HUES48 (cell line): ENCODE data around the gene MGST3.
"Not testable (repeated sequence)": the region's sequence is repeated elsewhere in the genome, so short reads cannot be mapped to it uniquely, and the experiment has no call there.

Experiments
- H3K27ac ChIP-seq: one replicate; pipeline ENCODE4 v1.7.0; 2013; ENCODE audit warnings: low read depth, low read length, inconsistent platforms
- H3K27me3 ChIP-seq: 2 replicates; pipeline ENCODE4 v1.6.1; 2013; ENCODE audit warnings: mild to moderate bottlenecking, low read length; ENCODE audit not compliant: control insufficient read depth, insufficient read depth
- H3K36me3 ChIP-seq: 2 replicates; pipeline ENCODE4 v1.6.1; 2013; ENCODE audit warnings: low read length; ENCODE audit not compliant: control insufficient read depth, insufficient read depth
- H3K4me1 ChIP-seq: 2 replicates; pipeline ENCODE4 v1.6.1; 2013; ENCODE audit warnings: mild to moderate bottlenecking, low read length; ENCODE audit not compliant: control insufficient read depth, insufficient read depth
- H3K4me3 ChIP-seq: 2 replicates; pipeline ENCODE4 v1.5.1; 2013; ENCODE audit warnings: mild to moderate bottlenecking, low read depth, low read length
- H3K9ac ChIP-seq: 2 replicates; pipeline ENCODE4 v1.6.1; 2013; ENCODE audit warnings: mild to moderate bottlenecking, low read depth, low read length, moderate library complexity
- H3K9me3 ChIP-seq: 2 replicates; pipeline ENCODE4 v1.6.1; 2013; ENCODE audit warnings: low read length; ENCODE audit not compliant: control insufficient read depth, insufficient read depth

Gene MGST3

DNA sequence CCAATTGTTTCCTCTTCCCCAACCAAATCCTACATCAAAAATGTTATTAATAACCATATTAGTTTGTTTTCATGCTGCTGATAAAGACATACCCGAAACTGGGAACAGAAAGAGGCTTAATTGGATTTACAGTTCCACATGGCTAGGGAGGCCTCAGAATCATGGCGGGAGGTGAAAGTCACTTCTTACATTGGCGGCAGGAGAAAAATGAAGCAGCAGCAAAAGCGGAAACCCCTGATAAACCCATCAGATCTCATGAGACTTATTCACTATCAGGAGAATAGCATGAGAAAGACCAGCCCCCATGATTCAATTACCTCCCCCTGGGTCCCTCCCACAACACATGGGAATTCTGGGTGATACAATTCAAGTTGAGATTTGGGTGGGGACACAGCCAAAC lies 49.7 kb downstream of the MGST3 start:
- H3K27me3 ChIP-seq, H3K27ac ChIP-seq, H3K4me1 ChIP-seq, H3K9me3 ChIP-seq, H3K4me3 ChIP-seq, H3K9ac ChIP-seq: not testable (repeated sequence)
- H3K36me3 ChIP-seq: peaks cover 65% of the 10 kb centered on the region

DNA sequence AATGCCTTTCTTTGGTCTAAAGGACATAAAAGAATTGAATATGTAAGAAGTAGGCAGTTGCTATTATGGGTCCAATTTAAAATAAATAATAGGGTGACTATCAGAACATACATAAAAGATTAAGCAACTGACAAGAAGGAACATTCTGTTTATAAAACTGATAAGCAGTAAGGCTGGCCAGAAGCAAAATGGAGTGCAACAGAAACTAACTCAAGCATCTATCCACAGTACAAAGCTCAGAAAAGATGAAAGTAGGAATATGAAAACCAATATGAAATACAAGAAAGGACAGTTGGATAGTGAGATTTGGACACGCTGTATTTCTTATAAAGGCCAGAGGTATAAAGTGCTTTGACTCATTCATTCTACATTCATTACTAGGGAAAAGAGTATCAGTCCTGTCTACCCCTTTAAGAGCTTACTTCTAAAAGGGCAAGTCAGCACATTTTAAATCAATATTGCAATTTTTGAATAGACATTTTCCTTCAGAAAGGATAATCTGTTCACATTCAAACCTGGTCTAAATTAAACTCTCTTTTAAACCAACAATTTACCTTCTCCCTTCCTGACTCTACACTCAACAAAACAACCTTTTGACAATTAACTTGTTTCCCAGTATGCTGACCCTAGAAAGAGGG lies 52.9 kb downstream of the MGST3 start:
- no peaks in the 10 kb centered on the region for H3K27me3 ChIP-seq
- no peaks in the 10 kb centered on the region for H3K4me1 ChIP-seq
- H3K27ac ChIP-seq: no peak overlapping the region
- no peak overlapping the region for H3K4me3 ChIP-seq
- no peak overlapping the region for H3K9ac ChIP-seq
- no peaks in the 10 kb centered on the region for H3K9me3 ChIP-seq
- peaks cover 42% of the 10 kb centered on the region for H3K36me3 ChIP-seq

DNA sequence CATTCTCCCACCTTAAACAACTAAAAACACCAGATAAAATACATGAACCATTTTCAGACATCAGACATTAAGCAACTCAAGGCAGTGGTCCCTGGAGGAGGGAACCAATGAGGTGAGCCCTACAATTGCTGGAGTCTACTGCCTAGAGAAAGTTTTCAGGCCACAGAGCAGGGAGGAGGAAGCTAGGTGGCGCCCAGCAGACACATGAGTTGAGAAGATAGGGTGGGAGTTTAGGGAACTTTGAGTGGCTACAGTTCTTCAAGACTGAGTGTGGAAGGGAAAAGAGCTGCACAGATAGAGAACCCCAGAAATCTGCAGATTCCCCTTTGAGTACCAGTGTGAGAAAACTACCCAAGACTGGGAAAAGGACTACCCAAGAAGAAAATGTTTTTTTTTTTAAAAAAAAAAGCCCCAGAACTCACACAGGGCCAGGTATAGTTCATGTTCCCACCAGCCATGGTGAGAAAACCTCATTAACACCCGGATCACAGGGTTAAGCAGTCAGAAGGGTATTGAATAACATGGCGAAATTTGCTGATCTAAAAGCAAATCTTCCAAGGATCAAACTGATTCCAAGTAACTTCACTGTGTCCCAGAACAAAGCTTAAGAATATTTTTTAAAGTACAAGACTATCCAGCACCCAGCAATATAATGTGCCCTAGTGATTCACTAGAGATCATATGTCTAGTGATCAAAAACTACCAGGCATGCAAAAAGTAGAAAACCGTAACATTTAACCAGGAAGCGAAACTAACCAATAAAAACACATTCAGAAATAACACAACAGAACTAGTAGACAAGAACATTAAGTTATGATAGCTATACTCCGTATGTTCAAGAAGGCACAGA lies 55.3 kb downstream of the MGST3 start:
- Histone ChIP-seq H3K27me3 (no peaks in the 10 kb centered on the region), H3K36me3 (peaks cover 30% of the 10 kb centered on the region), H3K4me1 (no peaks in the 10 kb centered on the region), H3K4me3 (no peak overlapping the region), H3K27ac (no peak overlapping the region), H3K9ac (no peak overlapping the region), H3K9me3 (peaks cover 3% of the 10 kb centered on the region; the same call in 1 of the 2 replicates)

DNA sequence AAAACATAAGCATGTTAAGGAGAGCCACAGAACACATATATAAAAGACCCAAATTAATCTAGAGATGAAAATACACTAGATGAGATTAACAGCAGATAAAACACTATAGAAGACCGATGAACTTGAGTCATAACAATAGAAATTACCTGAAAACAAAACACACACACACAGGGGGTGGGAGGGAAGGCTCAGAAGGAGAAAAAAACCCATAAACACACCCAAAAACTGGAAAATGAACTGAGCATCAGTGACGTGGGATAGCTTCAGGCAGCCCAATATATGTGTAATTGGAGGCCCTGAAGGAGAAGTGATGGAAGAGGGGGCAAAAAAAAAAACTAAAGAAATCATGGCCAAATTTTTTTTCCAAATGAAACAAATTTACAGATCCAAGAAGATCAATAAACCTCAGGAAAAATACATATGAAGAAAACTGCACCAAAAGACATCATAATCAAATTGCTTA lies 56.0 kb downstream of the MGST3 start:
- H3K4me3 ChIP-seq: no peak overlapping the region
- no peak overlapping the region for H3K27ac ChIP-seq
- H3K27me3 ChIP-seq: no peaks in the 10 kb centered on the region

DNA sequence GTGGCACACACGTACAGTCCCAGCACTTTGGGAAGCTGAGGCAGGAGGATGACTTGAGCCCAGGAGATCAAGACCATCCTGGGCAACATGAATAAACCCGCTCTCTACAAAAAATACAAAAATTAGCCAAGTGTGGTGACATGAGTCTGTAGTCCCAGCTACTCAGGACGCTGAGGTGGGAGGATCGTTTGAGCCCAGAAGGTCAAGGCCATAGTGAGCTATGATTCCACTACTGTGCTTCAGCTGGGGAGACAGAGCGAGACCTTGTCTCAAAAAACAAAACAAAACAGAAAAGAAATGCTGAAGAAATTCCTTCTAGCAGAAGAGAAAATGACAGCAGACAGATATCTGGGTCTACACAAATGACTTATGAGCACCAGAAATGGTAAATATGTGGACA lies 57.0 kb downstream of the MGST3 start:
- Histone ChIP-seq H3K4me1 (no peaks in the 10 kb centered on the region), H3K27me3 (no peaks in the 10 kb centered on the region), H3K4me3 (no peak overlapping the region), H3K9me3 (peaks cover 3% of the 10 kb centered on the region; the same call in 1 of the 2 replicates), H3K36me3 (peaks cover 13% of the 10 kb centered on the region), H3K27ac (no peak overlapping the region), H3K9ac (no peak overlapping the region)

More for the DNA sequence above, 56.0 kb downstream of the MGST3 start:
- no peaks in the 10 kb centered on the region for H3K4me1 ChIP-seq
- peaks cover 24% of the 10 kb centered on the region for H3K36me3 ChIP-seq
- no peak overlapping the region for H3K9ac ChIP-seq
- peaks cover 3% of the 10 kb centered on the region; the same call in 1 of the 2 replicates for H3K9me3 ChIP-seq

DNA sequence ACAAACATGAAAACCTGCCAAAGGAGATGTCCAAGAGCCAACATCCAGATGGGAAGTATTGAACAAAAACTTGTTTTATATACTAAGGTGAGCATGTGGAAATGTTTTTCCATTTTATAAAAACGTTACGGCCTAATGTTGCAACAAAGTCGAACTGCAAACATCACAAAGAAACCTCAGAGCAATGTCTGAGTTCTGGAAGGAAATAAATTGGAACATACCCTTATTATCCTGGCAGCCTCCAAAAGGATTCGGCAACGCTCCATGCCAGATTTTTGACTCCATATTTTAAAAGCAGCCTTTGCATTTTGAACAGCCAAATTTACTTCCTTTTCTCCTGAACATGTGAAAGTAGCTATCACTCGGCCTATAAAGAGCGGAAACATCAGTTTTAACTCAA lies 64.0 kb downstream of the MGST3 start:
- no peak overlapping the region for H3K9ac ChIP-seq
- H3K9me3 ChIP-seq: peaks cover 3% of the 10 kb centered on the region; the same call in 1 of the 2 replicates
- H3K4me3 ChIP-seq: no peak overlapping the region
- H3K27me3 ChIP-seq: no peaks in the 10 kb centered on the region
- H3K36me3 ChIP-seq: peaks cover 5% of the 10 kb centered on the region; the same call in 1 of the 2 replicates
- H3K4me1 ChIP-seq: peaks cover 11% of the 10 kb centered on the region; the same call in 1 of the 2 replicates
- H3K27ac ChIP-seq: no peak overlapping the region

DNA sequence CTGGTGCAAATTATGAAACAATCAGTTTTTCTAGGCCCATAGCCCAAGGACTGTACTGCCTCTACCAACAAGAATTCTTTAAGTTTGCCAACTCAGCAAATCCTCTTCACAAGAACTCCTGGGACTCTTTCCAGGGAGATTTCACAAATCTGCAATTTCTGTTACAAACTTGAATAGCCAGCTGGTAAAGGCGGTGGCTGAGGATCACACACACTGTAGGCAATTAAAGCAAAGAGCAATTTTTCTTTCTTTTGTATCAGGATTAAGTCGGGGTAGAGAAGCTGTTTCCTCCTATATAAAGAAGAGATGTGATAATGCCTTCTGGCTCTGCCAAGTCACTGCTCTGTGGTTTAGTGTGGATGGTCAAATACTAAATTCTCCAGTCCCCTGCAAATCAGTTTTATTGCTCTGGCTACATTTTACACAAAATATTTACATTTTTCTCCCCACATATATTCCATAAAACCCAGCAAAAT lies 65.6 kb downstream of the MGST3 start:
- Histone ChIP-seq H3K4me3 (peak overlapping the region; percentile 86), H3K27ac (no peak overlapping the region), H3K4me1 (peaks cover 11% of the 10 kb centered on the region; the same call in 1 of the 2 replicates), H3K27me3 (no peaks in the 10 kb centered on the region), H3K9ac (no peak overlapping the region), H3K36me3 (no peaks in the 10 kb centered on the region), H3K9me3 (no peaks in the 10 kb centered on the region)

DNA sequence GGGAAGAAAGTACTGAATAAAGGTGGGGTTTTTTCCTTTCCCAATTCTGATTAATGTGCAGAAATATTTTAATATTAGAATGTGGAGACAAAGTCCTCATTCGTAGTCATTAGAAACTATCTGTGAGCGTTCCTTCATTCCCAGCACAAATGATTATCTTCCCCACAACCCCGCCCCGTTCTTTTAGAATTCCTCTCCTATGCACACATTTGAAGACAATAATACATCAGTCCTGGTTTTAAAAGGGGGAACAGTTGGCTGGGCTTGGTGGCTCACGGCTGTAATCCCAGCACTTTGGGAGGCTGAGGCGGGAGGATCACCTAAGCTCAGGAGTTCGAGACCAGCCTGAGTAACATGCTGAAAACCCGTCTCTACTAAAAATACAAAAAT lies 66.5 kb downstream of the MGST3 start:
- Histone ChIP-seq H3K9ac (no peak overlapping the region), H3K4me3 (peak overlapping the region; percentile 86), H3K27ac (peak overlapping the region; percentile 92), H3K36me3 (no peaks in the 10 kb centered on the region), H3K27me3 (no peaks in the 10 kb centered on the region), H3K4me1 (peaks cover 11% of the 10 kb centered on the region; the same call in 1 of the 2 replicates), H3K9me3 (no peaks in the 10 kb centered on the region)

DNA sequence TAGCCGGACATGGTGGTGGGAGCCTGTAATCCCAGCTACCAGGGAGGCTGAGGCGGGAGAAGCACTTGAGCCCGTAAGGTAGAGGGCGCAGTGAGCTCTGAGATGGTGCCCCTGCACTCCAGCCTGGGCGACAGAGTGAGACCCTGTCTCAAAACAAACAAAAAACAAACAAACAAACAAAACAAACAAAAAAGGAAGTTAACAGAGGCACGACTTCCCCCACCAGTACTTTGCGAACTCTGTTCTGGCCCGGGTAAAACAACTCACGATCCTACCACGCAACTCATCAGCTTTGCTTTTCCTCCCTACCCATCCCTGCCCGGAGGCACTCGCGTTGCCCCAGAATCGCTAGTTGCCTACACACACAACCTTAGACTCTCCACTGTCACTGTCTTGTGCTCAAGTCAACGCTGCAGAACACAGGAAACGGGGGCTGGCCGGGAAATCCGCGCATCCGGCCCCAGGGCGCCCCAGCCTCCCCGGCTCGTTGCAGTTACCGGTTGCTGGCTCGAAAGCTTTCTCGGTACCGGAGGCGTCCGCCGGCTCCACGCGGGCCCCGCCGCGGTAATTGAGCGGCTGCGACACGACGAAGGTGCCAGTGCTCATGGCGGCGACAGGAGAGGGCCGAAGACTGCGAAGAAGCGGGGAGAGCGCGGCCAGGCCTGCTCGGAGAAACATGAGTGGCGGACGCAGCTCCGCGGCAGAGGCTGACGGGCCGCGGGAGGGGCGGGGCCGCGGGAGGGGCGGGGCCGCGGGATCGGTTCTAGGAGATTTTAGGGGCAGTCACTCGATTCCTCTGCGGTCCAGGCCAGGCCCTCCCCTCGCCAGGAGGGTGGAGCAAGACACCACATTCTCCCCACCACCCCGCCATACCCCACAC lies 67.1 kb downstream of the MGST3 start, which contains the start of gene ALDH9A1:
Gene ALDH9A1 (minus strand): TSS at position 682 of the 880 bp plus-strand sequence. CDS start 4 bp downstream, at position 678.
- peak within 1 kb of the TSS; percentile 86 for H3K4me3 ChIP-seq
- H3K36me3 ChIP-seq: no peaks in the 10 kb centered on the region
- peak within 1 kb of the TSS; percentile 92 for H3K27ac ChIP-seq
- H3K9ac ChIP-seq: peak within 1 kb of the TSS; percentile 82
- peaks cover 11% of the 10 kb centered on the region; the same call in 1 of the 2 replicates for H3K4me1 ChIP-seq
- H3K27me3 ChIP-seq: no peaks in the 10 kb centered on the region
- no peaks in the 10 kb centered on the region for H3K9me3 ChIP-seq

DNA sequence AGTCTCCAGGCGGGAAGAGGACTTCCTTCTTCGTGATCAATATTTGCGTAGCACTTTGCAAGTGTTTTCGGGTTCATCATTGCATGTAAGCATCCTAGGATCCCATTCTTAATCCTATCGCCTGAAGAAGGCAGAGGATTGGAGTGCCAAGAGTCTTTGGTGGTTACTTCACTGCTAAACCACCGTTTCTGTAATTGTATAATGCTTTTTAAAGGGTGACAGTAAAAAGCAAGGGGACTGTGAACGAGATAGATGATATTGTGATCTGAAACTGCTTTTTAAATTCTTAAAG lies 67.7 kb downstream of the MGST3 start:
- Histone ChIP-seq H3K27ac (peak overlapping the region; percentile 92), H3K9ac (peak overlapping the region; percentile 82), H3K4me3 (peak overlapping the region; percentile 86), H3K36me3 (no peaks in the 10 kb centered on the region), H3K4me1 (peaks cover 11% of the 10 kb centered on the region; the same call in 1 of the 2 replicates), H3K27me3 (no peaks in the 10 kb centered on the region), H3K9me3 (no peaks in the 10 kb centered on the region)
